Upper lobe of right lung (tissue), 1 donor: ENCODE data around the gene MAP2. TPM values are rescaled to one million over a fixed set of nuclear protein-coding genes. Genes with fewer than 3 reads are reported as not detected.
A peak's percentile ranks its signal among the peaks of the same experiment; 100 is the strongest.

Source experiments
- ATAC-seq: fragments of 200-7000 bp; cut with Tn5 transposase; one replicate; pipeline ENCODE4 v1.9.1; 2020; ENCODE audit warnings: mild to moderate bottlenecking, moderate library complexity
- DNase-seq: peaks from one replicate; pipeline ENCODE4 v3.0.0-alpha.2; 2020
- H3K27ac ChIP-seq: fragments of 200-600 bp; one replicate; pipeline ENCODE4 v1.8.0; 2022
- H3K27me3 ChIP-seq: fragments of 200-600 bp; one replicate; pipeline ENCODE4 v1.8.0; 2022; ENCODE audit warnings: mild to moderate bottlenecking
- H3K36me3 ChIP-seq: fragments of 200-600 bp; one replicate; pipeline ENCODE4 v1.8.0; 2022
- H3K4me1 ChIP-seq: fragments of 200-600 bp; one replicate; pipeline ENCODE4 v1.8.0; 2022
- H3K4me3 ChIP-seq: fragments of 200-600 bp; one replicate; pipeline ENCODE4 v1.8.0; 2022; ENCODE audit warnings: mild to moderate bottlenecking
- H3K9me3 ChIP-seq: fragments of 200-600 bp; one replicate; pipeline ENCODE4 v1.8.0; 2022
- intact Hi-C: fragments of 100-400 bp; cut with DNase I; formaldehyde crosslinking; loops from one replicate; pipeline ENCODE4 v1.11.0; 2022
- total RNA-seq: library from RNA; stranded (reverse); fragmentation: NEBNext Ultra II Directional; extraction: Animal tissue kit (Norgen Biotek cat#: 25700); gene quantifications from one replicate; pipeline ENCODE4 v1.2.1, GENCODE V29; 2021
- TF ChIP-seq, protein P1 (sequence below): fragments of 200-600 bp; IDR thresholded peaks from one replicate; pipeline ENCODE4 v1.8.0; 2022; ENCODE audit warnings: antibody characterized with exemption
- donor health status: DM: no; HTN: yes; CAD: no; lungs with severe emphysema.

Gene MAP2
- total RNA-seq, 1 donor from 2014 or later: 44.0 TPM

DNA sequence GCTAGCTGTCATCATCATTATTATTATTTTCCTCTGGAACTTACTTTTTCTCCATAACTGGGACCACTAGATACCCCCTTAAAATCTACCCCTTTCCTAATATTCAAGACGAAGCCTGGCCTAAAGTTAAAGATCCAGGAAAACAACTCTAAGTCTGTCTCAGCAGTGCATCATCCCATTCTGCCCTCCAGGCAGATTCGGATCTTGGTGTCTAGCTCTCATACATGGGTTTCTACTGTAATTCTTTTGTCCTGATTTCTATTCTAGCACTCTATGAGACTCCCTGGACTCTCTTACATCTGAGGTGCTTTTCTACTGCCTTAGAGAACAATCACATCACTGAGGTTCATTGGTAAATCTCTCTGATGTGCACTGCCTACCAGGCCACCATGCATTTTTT is 35.5 kb downstream of the MAP2 start:
- intact Hi-C loops: no loop called here
- TF ChIP-seq, protein P1, sequence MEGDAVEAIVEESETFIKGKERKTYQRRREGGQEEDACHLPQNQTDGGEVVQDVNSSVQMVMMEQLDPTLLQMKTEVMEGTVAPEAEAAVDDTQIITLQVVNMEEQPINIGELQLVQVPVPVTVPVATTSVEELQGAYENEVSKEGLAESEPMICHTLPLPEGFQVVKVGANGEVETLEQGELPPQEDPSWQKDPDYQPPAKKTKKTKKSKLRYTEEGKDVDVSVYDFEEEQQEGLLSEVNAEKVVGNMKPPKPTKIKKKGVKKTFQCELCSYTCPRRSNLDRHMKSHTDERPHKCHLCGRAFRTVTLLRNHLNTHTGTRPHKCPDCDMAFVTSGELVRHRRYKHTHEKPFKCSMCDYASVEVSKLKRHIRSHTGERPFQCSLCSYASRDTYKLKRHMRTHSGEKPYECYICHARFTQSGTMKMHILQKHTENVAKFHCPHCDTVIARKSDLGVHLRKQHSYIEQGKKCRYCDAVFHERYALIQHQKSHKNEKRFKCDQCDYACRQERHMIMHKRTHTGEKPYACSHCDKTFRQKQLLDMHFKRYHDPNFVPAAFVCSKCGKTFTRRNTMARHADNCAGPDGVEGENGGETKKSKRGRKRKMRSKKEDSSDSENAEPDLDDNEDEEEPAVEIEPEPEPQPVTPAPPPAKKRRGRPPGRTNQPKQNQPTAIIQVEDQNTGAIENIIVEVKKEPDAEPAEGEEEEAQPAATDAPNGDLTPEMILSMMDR: no peak

DNA sequence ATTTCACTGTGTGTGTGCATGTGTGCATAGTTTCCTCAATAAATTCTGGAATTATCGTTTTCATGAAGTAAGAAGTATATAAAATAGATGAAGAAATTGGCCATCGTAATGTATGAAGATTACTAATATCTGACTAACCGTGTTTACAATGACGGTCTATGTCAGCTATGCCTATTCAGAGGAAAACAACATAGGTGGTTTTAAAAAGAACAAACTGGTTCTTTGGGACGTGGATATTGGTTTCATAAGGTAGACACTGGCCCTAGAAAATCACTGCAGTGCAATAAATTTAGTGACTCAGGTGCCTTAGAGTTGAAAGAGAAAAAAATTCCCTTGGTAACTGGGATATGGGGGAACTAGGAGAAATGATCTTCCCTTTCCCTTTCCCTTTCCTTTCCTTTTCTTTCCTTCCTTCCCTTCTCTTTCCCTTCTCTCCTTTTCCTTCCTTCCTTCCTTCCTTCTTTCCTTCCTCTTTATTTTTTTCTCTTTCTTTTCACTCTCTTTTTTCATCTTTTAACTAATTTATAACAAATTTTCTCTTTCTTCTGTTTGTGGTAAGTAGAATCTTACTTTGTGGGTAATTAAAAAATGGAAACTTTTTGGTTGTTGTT is 36.4 kb downstream of the MAP2 start:
- ATAC-seq: no peak

More for the DNA sequence above, 35.5 kb downstream of the MAP2 start:
- ATAC-seq: no peak
- H3K27ac ChIP-seq: no peak overlapping the region
- H3K9me3 ChIP-seq: no peaks in the 10 kb centered on the region
- no peaks in the 10 kb centered on the region for H3K36me3 ChIP-seq
- H3K27me3 ChIP-seq: no peaks in the 10 kb centered on the region
- H3K4me1 ChIP-seq: no peaks in the 10 kb centered on the region
- no peak overlapping the region for H3K4me3 ChIP-seq
- no peak for DNase-seq

DNA sequence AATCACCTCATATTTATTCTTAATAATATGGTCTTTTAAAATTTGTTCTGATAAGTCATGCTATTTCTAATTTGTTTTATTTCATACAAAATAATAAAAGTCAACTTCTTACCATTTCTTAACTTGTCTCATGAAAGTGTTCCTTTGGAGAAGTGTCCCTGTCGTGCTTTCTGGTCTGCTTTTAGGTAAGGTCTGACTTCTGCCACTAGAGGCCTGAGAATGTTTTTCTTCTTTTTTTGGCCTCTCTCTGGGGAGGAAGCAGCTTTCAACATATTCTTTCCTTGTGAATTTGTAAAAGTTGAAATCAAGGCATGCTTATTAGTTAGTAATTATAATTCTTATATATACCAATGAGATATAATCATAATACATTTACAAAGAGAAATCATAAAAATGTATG is 39.4 kb downstream of the MAP2 start:
- TF ChIP-seq, protein P1: peak; percentile 17
- DNase-seq (no peak), ATAC-seq (no peak)
- Histone ChIP-seq H3K27ac (no peak overlapping the region), H3K36me3 (no peaks in the 10 kb centered on the region), H3K4me1 (no peaks in the 10 kb centered on the region), H3K9me3 (no peaks in the 10 kb centered on the region), H3K27me3 (no peaks in the 10 kb centered on the region), H3K4me3 (no peak overlapping the region)
- intact Hi-C loops: no loop called here

More for the DNA sequence above, 36.4 kb downstream of the MAP2 start:
- H3K27me3 ChIP-seq: no peaks in the 10 kb centered on the region
- no peak overlapping the region for H3K27ac ChIP-seq
- intact Hi-C loops: no loop called here
- DNase-seq: no peak
- no peaks in the 10 kb centered on the region for H3K9me3 ChIP-seq
- H3K36me3 ChIP-seq: no peaks in the 10 kb centered on the region
- H3K4me1 ChIP-seq: no peaks in the 10 kb centered on the region
- TF ChIP-seq, protein P1: no peak
- no peak overlapping the region for H3K4me3 ChIP-seq

DNA sequence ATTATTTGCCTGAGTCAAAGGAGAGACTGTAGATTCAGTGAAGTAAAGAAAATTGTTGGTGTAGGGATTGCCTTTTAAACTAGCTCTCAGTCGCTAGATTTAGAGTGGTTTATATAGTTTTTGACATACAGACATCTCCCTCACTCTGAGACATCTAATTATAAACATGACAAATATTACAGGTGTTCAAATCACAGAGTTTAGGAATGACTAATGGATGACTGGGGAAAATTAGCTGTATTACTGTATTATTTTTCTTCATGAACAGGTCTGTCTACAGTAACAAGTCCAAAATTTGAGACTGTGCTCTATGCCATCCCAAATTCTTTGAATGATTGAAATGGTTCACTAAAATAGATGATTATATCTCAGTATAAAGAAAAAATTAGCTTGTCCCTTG is 40.0 kb downstream of the MAP2 start:
- H3K36me3 ChIP-seq: no peaks in the 10 kb centered on the region
- no peaks in the 10 kb centered on the region for H3K9me3 ChIP-seq
- TF ChIP-seq, protein P1: no peak
- no peak overlapping the region for H3K27ac ChIP-seq
- H3K4me1 ChIP-seq: no peaks in the 10 kb centered on the region
- no peak overlapping the region for H3K4me3 ChIP-seq
- DNase-seq (no peak), ATAC-seq (no peak)
- intact Hi-C loops: no loop called here
- H3K27me3 ChIP-seq: no peaks in the 10 kb centered on the region

DNA sequence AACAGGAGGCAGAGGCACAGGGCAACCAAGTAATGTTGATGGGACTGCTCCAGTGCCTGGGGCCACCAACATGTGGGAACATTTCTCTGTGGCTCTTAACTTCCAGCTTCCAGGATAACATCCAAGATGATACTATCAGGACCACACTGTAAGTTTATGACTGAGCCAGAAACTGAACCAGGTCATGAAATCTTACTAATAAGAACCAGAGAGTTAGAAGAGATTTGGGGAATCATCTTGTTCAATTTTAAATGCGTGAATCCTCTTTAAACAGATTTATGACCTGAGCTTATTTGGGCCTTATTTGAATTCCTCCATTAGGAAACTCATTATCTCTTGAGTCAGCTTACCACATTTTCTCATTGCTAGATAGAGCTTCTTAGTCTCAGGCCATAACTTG is 45.0 kb downstream of the MAP2 start:
- intact Hi-C loops: no loop called here
- no peaks in the 10 kb centered on the region for H3K27me3 ChIP-seq
- no peaks in the 10 kb centered on the region for H3K9me3 ChIP-seq
- TF ChIP-seq, protein P1: no peak
- no peak overlapping the region for H3K4me3 ChIP-seq
- H3K36me3 ChIP-seq: no peaks in the 10 kb centered on the region
- ATAC-seq: no peak
- DNase-seq: no peak
- H3K4me1 ChIP-seq: peaks cover 12% of the 10 kb centered on the region
- H3K27ac ChIP-seq: no peak overlapping the region

DNA sequence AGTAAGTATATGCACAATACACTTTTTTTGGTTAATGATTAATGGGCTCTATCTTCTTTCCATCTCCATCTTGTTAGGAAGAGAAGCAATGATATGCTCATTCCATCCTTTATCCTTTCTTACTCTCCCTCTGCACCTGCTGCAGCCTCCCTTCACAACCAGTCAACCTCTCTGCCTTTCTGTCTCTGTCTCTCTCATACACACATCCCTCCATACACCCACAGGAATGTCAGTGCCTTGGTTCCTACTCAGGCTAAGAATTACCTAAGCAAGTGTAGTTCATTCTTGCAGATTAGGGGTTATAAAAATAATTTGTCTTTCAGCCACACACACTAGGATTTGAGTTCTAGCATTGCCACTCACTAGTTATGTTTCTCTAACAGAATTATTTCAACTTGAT is 45.6 kb downstream of the MAP2 start:
- no peak overlapping the region for H3K4me3 ChIP-seq
- no peak for ATAC-seq
- H3K4me1 ChIP-seq: peaks cover 17% of the 10 kb centered on the region
- no peak overlapping the region for H3K27ac ChIP-seq
- no peaks in the 10 kb centered on the region for H3K9me3 ChIP-seq
- TF ChIP-seq, protein P1: no peak
- H3K27me3 ChIP-seq: no peaks in the 10 kb centered on the region
- DNase-seq: no peak
- intact Hi-C loops: no loop called here
- no peaks in the 10 kb centered on the region for H3K36me3 ChIP-seq
